HG03575 (cell line): ENCODE data around the gene ARL15.

Experiments
- ATAC-seq: cut with Tn5 transposase; IDR thresholded peaks from one replicate; pipeline ENCODE4 v1.9.1; 2021; ENCODE audit not compliant: unreplicated experiment, insufficient number of reproducible peaks, low FRiP score; ENCODE audit errors: extremely low read depth

ARL15 gene

GRCh38 chr5:54222336-54222735 is 88.0 kb downstream of the ARL15 start:
- no peak for ATAC-seq

- no peak for ATAC-seq
Measured at GRCh38 chr5:54221135-54221534, 89.2 kb downstream of the ARL15 start.

- no peak for ATAC-seq
Measured at GRCh38 chr5:54220230-54221040, 89.9 kb downstream of the ARL15 start.

- no peak for ATAC-seq
Measured at GRCh38 chr5:54217826-54218503, 92.4 kb downstream of the ARL15 start.

- ATAC-seq: no peak
Measured at GRCh38 chr5:54215233-54215736, 95.1 kb downstream of the ARL15 start.

- no peak for ATAC-seq
Measured at GRCh38 chr5:54214722-54215121, 95.7 kb downstream of the ARL15 start.

DNA sequence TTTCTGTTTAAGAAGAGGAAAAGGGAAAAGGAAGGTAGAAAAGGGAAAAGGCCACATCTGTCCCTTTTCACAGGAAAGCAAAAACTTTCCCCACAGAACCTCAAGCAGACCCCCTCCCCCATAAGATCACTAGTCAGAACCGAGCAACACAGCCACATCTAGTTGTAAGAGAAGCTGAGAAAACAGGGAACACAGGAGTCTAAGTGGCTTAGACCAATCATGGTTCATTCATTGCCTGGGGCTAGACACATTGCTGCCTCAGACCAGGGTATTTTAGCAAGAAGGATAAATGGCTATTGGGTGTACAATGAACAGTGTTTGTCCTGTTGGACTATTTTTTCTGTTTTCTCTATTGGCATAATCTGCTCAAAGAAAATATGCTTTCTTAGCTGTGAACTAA is 98.0 kb downstream of the ARL15 start:
- ATAC-seq: no peak

DNA sequence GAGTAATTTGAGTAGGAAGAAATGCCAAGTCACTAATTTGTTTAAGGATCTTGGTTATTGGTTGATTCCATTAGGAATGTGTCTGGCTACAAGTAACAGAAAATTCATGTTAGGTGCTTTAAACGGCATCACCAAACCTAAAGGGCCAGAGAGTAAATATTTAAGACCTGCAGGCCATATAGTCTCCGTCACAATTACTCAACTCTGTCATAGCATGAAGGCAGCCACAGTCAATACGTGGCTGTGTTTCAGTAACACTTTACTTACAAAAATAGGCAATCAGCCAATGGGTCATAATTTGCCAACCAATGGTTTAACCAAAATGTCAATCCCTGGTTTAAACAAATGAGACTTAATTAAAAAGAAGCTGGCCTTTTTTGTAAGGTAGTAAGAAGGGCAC is 98.5 kb downstream of the ARL15 start:
- no peak for ATAC-seq

DNA sequence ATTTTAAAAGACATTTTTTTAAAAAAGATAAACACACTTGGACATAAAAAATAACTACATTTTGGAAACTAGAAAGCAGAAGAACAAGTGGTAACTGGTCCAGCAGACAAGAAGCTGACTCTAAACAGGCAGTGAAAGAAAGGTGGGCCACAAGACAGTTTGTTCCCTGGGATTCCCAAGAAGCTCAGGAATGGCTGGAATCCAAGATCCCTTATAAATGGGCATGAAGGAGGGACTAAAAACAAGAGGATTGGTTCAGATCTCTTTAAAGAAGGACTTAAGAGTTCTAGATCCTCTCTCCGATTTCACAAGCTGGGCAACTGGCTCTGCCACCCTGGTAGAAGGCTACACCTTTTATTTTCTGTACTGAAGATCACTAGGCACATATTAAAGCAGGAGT is 102.8 kb downstream of the ARL15 start:
- ATAC-seq: no peak

DNA sequence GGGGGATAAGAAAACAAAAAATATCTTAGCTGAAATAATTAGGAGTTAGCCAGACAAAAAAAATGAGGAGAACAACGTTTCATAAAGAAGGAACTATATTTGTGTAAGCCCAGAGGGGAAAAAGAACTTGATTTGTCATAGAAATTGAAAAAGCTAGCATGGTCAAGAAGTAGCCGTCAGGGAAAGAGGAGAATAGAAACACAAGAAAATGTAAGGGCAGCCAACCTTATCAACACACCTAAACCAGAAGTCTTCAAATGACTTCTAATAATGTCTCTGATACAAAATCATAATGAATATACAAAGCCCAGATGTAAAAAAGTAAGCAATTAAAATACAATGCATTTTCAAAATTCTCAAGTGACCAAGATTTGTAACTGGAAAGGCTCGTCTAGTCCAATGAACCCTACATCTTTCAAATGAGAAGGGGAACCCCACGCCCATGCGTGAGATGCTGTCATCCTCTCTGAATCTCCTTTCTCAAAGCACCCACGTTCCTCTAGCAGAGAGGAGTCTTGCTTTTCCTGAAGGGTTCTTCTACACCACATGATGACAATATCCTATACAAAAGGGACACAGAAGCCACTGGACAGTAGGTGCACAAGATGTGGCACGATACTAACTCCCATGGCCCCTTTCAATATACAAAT is 103.7 kb downstream of the ARL15 start:
- no peak for ATAC-seq

- no peak for ATAC-seq
Measured at GRCh38 chr5:54205918-54206317, 104.5 kb downstream of the ARL15 start.

DNA sequence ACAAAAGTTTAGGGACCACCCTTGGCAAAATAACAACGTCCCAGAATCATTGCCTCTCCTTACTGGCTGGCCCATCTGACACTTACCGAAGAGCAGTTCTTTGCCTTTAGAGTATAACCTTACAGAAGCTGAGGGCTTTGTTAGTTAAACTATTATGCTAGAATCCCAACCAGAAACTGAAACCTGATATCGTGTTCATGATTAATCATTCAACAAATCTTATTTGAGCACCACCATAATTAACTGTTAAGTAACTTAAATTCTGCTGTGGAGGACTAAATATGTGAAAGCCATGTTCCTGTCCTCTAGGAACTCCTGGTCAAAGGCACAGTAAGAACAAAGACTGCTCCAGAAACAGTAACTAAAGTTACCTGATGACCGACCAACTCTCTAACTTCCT is 104.9 kb downstream of the ARL15 start:
- no peak for ATAC-seq

DNA sequence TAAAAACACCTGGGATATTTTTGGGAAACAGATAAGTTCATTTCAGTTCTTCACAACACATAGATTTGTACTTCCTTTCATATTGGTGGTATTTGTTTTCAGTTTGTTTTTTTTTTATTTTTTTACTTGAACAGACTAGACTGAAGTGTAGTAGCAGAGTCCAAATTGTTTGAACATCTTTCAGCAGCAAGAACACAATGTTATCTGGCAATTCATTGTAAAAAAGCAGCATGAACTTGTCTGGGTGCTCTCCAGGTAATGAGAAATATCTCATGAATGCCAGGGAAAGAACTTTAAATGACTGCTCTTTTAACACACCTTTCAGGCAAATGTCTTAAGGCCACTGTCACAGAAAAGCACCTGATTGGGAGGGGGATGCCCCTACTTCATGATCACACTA is 113.4 kb downstream of the ARL15 start:
- ATAC-seq: no peak

DNA sequence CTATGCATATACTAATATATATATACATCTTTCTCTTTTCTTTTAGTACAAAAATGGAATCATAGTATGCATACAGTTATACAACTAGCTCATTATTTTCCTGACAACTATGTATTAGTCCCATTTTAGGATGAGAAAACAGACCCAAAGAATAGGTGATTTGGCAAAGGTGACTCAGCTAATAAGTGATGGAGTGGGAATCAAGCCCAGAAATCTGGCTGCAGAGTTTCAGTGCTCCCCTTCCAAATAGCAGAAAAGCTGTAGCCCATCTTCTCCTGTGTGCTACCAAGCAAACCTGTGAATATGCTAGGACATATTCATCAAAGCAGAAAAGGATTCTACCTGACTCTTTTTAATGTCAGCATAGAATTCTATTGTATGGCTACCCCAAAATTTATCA is 114.7 kb downstream of the ARL15 start:
- ATAC-seq: no peak

- no peak for ATAC-seq
Measured at GRCh38 chr5:54194318-54194717, 116.1 kb downstream of the ARL15 start.

- no peak for ATAC-seq
Measured at GRCh38 chr5:54187694-54188093, 122.7 kb downstream of the ARL15 start.

DNA sequence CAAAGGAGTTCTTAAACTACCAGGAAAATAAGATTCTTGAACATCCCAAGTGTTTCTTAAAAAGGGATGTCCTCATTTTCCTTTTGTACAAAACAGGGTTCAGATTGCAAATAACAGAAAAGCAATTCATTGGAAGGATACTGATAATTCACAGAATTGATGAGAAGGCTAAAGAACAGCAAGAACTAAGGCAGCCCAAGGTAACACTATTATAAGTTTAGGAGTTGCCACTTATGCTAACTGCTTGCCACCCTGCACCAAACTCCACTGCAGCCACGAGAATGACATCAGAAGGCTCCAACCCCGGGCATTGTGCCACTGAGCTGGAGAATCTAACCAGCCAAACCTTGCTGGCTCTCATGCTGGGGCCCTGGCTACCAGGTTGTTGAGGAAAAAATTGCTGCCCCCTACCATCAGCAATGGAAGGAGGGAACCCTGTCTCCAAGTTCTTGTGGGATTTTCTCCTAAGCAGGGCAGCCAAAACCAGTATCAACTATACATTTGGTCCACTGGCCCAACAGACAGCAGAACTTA is 123.4 kb downstream of the ARL15 start:
- no peak for ATAC-seq

GRCh38 chr5:54186108-54186507 is 124.3 kb downstream of the ARL15 start:
- no peak for ATAC-seq

- ATAC-seq: no peak
Measured at GRCh38 chr5:54184806-54185205, 125.6 kb downstream of the ARL15 start.

DNA sequence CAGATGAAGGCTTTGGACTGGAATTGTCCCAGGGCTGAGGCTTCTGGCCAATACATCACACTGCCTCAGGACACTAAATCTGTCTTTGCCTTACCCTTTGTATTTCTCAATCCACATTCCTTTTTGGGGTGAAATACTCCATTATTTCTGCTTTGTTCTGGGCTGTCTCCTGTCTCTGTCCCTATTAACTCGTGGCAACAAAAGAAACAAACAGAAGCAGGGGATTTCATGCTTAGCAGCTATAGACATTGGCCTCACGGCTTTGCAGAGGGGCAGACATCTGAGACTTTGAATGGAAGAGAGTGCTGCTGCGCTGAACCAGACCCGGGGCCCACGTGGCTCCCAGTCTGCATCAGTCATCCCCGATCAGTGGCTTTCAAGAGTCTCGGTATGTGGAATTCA is 129.7 kb downstream of the ARL15 start:
- no peak for ATAC-seq
